GM12878 (cell line): ENCODE measurements around the gene SEC24D. TPM values are rescaled to one million over a fixed set of nuclear protein-coding genes. Genes with fewer than 3 reads are reported as not detected.

Experiments
- ATAC-seq: fragments of 200-7000 bp; cut with Tn5 transposase; 3 replicates; pipeline ENCODE4 v1.9.1; 2020; ENCODE audit warnings: mild to moderate bottlenecking, moderate library complexity
- BruUV-seq: library from RNA; stranded (reverse); fragments of 400-500 nt; replicated peaks from 2 replicates; lab custom pipeline; 2021; lab: Mats Ljungman, UMichigan
- CTCF ChIA-PET: fragments of 300-600 bp; sonication (Branson Sonifier 250); formaldehyde crosslinking; extraction: SDS; loops from one replicate; lab custom pipeline; 2021; ENCODE audit warnings: inconsistent platforms; lab: Yijun Ruan, JAX
- POLR2A ChIA-PET: fragments of 350-600 bp; formaldehyde crosslinking; extraction: SDS; loops from one replicate; lab custom pipeline; 2021; ENCODE audit warnings: inconsistent platforms; lab: Charles Lee
- RAD21 ChIA-PET: fragments of 300-600 bp; sonication (Branson Sonifier 250); formaldehyde crosslinking; loops from one replicate; lab custom pipeline; 2023; ENCODE audit warnings: antibody characterized with exemption; ENCODE audit not compliant: unreplicated experiment; lab: Charles Lee
- SMC1A ChIA-PET: fragments of 300-600 bp; sonication (Branson Sonifier 250); formaldehyde crosslinking; loops from one replicate; lab custom pipeline; 2023; ENCODE audit not compliant: unreplicated experiment, uncharacterized antibody; lab: Charles Lee
- DNase-seq: peaks from one replicate; pipeline ENCODE4 v3.0.0-alpha.2; 2011; ENCODE audit warnings: low read depth, low spot score
- FAIRE-seq: peaks from 3 replicates; lab custom pipeline; 2011; peaks lifted over from hg19 to GRCh38; lab: Jason Lieb, UNC
- H2AFZ ChIP-seq: 2 replicates; pipeline ENCODE4 v1.6.0; 2011; ENCODE audit warnings: low read depth, low read length, control low read depth; ENCODE audit not compliant: control insufficient read depth
- H3K27ac ChIP-seq: 2 replicates; pipeline ENCODE4 v1.5.1; 2011; ENCODE audit warnings: control low read depth; ENCODE audit not compliant: control insufficient read depth, insufficient read depth
- H3K27me3 ChIP-seq, 2 experiments: replicated peaks in 1 of 2; 2 replicates each; pipeline versions ENCODE4 v1.6.0 to v1.6.1; 2011; ENCODE audit warnings: low read length in 1 of 2; ENCODE audit not compliant: control insufficient read depth in 2 of 2, insufficient read depth in 2 of 2
- H3K36me3 ChIP-seq, 2 experiments: 2 replicates each; pipeline ENCODE4 v1.5.1; 2011; ENCODE audit warnings: low read length in 1 of 2; ENCODE audit not compliant: control insufficient read depth in 2 of 2, insufficient read depth in 2 of 2
- H3K4me1 ChIP-seq: 2 replicates; pipeline ENCODE4 v1.6.1; 2011; ENCODE audit warnings: mild to moderate bottlenecking, low read length, moderate library complexity, mixed read lengths; ENCODE audit not compliant: control insufficient read depth, insufficient read depth
- H3K4me2 ChIP-seq: 2 replicates; pipeline ENCODE4 v1.6.0; 2011; ENCODE audit warnings: control low read depth; ENCODE audit not compliant: control insufficient read depth, insufficient read depth
- H3K4me3 ChIP-seq: fragments of 200-600 bp; sonication (generic); 2 replicates; pipeline ENCODE4 v1.5.1; 2016
- H3K79me2 ChIP-seq: 2 replicates; pipeline ENCODE4 v1.6.0; 2011; ENCODE audit warnings: low read length; ENCODE audit not compliant: control insufficient read depth, insufficient read depth
- H3K9ac ChIP-seq: 2 replicates; pipeline ENCODE4 v1.8.0; 2011; ENCODE audit warnings: low read length, control low read depth, mixed read lengths; ENCODE audit not compliant: control insufficient read depth, insufficient read depth
- H3K9me3 ChIP-seq: replicated peaks from 3 replicates; pipeline ENCODE4 v1.5.1; 2011; ENCODE audit warnings: mild to moderate bottlenecking, low read length; ENCODE audit not compliant: control insufficient read depth, insufficient read depth
- H4K20me1 ChIP-seq: 2 replicates; pipeline ENCODE4 v1.6.0; 2011; ENCODE audit not compliant: control insufficient read depth, insufficient read depth
- BRCA1 ChIP-seq: IDR thresholded peaks from 2 replicates; pipeline ENCODE4 v1.6.1; 2011; ENCODE audit warnings: low read depth, low read length, improper control_type of control experiment
- CHD2 ChIP-seq: IDR thresholded peaks from 2 replicates; pipeline ENCODE4 v1.6.1; 2011; ENCODE audit warnings: low read depth, low read length, improper control_type of control experiment, borderline replicate concordance
- EZH2 ChIP-seq: IDR thresholded peaks from 2 replicates; pipeline ENCODE4 v1.6.1; 2012; ENCODE audit warnings: low read depth, mild to moderate bottlenecking, control low read depth, inconsistent platforms, low read length, borderline replicate concordance; ENCODE audit not compliant: control insufficient read depth
- GABPA ChIP-seq: IDR thresholded peaks from 2 replicates; pipeline ENCODE4 v1.6.1; 2014; ENCODE audit warnings: antibody characterized with exemption, low read depth, mild to moderate bottlenecking, inconsistent platforms
- GATAD2B ChIP-seq: fragments of 450-650 bp; conservative IDR thresholded peaks from 2 replicates; pipeline ENCODE4 v1.6.1; 2017; ENCODE audit warnings: low read depth, mild to moderate bottlenecking, moderate library complexity
- PAX8 ChIP-seq: fragments of 450-650 bp; IDR thresholded peaks from 2 replicates; pipeline ENCODE4 v1.6.1; 2017; ENCODE audit warnings: mild to moderate bottlenecking, moderate library complexity
- SIX5 ChIP-seq: IDR thresholded peaks from 2 replicates; pipeline ENCODE4 v1.6.1; 2011; ENCODE audit warnings: mild to moderate bottlenecking, low read depth, low read length, moderate library complexity; ENCODE audit not compliant: severe bottlenecking
- SMAD5 ChIP-seq: IDR thresholded peaks from 2 replicates; pipeline ENCODE4 v1.6.1; 2016; ENCODE audit warnings: antibody characterized with exemption, low read depth
- SRF ChIP-seq, 2 experiments: IDR thresholded peaks; 2 replicates each; pipeline ENCODE4 v1.6.1; 2011; ENCODE audit warnings: low read depth in 2 of 2, low read length in 2 of 2, mild to moderate bottlenecking in 1 of 2, moderate library complexity in 1 of 2
- TCF12 ChIP-seq: IDR thresholded peaks from 2 replicates; pipeline ENCODE4 v1.6.1; 2011; ENCODE audit warnings: low read depth, mild to moderate bottlenecking, low read length
- ZNF217 ChIP-seq: fragments of 450-650 bp; IDR thresholded peaks from 2 replicates; pipeline ENCODE4 v1.6.1; 2017; ENCODE audit warnings: antibody characterized with exemption, mild to moderate bottlenecking
- WGBS: methylation state at CpG from one replicate; pipeline ENCODE4 v1.1.6; 2016; ENCODE audit warnings: low lambda C conversion rate; ENCODE audit not compliant: insufficient replicate concordance, insufficient coverage; ENCODE audit errors: missing lambda C conversion rate; 5-methylcytosine and 5-hydroxymethylcytosine counted together
- in situ Hi-C: fragments of 300-500 bp; cut with MboI; formaldehyde crosslinking; loops from 9 replicates; pipeline ENCODE4 v1.14.3; 2018; ENCODE audit warnings: mixed read lengths
- intact Hi-C: fragments of 100-400 bp; cut with micrococcal nuclease; formaldehyde crosslinking; loops from one replicate; pipeline ENCODE4 v1.14.2; 2022; ENCODE audit not compliant: unreplicated experiment
- polyA plus RNA-seq, 11 experiments: library from polyadenylated mRNA; depleted of rRNA in 4 of 11; unstranded in 6 of 11; stranded (reverse) in 5 of 11; fragments of >200 nt; fragmentation: Nextera tagmentation in 4 of 11; fragmentation: Illumina TruSeq in 1 of 11; extraction: Ambion mirVana in 4 of 11; extraction: Trizol in 1 of 11; gene quantifications; 1 replicate in 1 of 11; 2 replicates in 10 of 11; pipeline versions ENCODE4 v1.2.1 to v1.2.3, GENCODE V29; 2011 to 2016; ENCODE audit warnings: inconsistent platforms in 2 of 11, missing spikeins in 2 of 11, low read depth in 1 of 11
- total RNA-seq, 4 experiments: library from RNA; depleted of rRNA in 3 of 4; stranded (reverse); fragments of >200 nt in 3 of 4; fragmentation: Illumina TruSeq in 1 of 4; extraction: Trizol in 1 of 4; gene quantifications; 2 replicates each; pipeline versions ENCODE4 v1.2.1 to v1.2.3, GENCODE V29; 2013 to 2021
- TF ChIP-seq, protein P1 (sequence below): IDR thresholded peaks from 2 replicates; pipeline ENCODE4 v1.6.1; 2012; ENCODE audit warnings: low read depth, low read length, improper control_type of control experiment
- TF ChIP-seq, protein P2 (sequence below): fragments of 450-650 bp; IDR thresholded peaks from 2 replicates; pipeline ENCODE4 v1.6.1; 2016; ENCODE audit warnings: mild to moderate bottlenecking
- TF ChIP-seq, protein P3 (sequence below): fragments of 450-650 bp; IDR thresholded peaks from 2 replicates; pipeline ENCODE4 v1.6.1; 2016; ENCODE audit warnings: mild to moderate bottlenecking

Gene SEC24D
- total and polyA plus RNA-seq, 10 of the 15 experiments (the other 5 are each of a cell fraction or from before 2014, with no cell fraction given), result 12.8 to 61.9 (median 25.6) TPM

DNA sequence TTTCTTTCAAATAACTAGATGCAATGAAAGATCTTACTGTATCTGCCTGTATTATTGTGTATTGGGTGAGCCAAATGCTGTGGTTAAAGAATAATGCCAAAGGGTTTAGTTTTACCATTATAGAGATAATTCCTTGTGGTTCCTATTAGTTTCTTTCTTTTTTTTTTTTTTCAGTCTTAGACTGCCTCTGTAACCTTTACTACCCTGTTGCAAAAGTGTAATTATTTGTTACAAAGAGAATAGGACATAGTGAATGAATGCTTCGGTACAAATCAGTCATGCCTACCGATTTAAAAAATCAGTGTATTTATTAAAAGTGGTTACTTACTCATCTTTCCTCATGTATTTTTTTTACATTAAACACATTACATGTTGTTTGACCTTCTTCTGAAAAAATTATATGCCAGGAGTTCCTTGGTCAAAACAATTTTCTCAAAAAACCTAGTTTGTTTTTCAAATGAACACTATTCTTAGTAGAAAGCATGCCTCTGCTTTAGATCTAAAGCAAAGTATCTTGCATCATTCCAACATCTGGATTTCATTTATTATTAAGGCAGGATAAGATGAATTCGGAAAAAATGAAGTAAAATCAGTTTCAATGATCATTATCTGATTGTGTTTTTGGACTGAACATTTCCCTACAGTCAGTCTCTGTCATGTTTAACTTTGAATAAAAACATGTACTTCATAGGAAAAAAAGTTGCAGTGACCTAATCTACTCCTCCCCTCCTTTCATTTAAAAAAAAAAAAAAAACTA lies 31.6 kb upstream of the SEC24D start:
- Histone ChIP-seq H3K4me3 (no peak overlapping the region), H3K79me2 (no peaks in the 10 kb centered on the region), H3K4me2 (no peak overlapping the region), H2AFZ (no peak overlapping the region), H3K36me3 (no peaks in the 10 kb centered on the region), H3K9ac (no peak overlapping the region), H3K9me3 (no peaks in the 10 kb centered on the region), H4K20me1 (no peaks in the 10 kb centered on the region), H3K27me3 (no peaks in the 10 kb centered on the region), H3K27ac (no peak overlapping the region), H3K4me1 (no peaks in the 10 kb centered on the region)
- DNase-seq (no peak), FAIRE-seq (peak; percentile 68), ATAC-seq (no peak)
- WGBS, result 78% methylated on average over 3 of the region's 3 CpGs
- BruUV-seq, result no TSS peak
- ChIA-PET CTCF (interaction anchor here (4.1 kb wide), 1 partner anchor 94 kb away, joined by 57 read pairs; no protein-coding TSS in a partner anchor), SMC1A (no interaction called here), RAD21 (no interaction called here), POLR2A (no interaction called here)
- intact Hi-C loops, result no loop called here
- in situ Hi-C loops, result no loop called here
- TF ChIP-seq BRCA1, result no peak

DNA sequence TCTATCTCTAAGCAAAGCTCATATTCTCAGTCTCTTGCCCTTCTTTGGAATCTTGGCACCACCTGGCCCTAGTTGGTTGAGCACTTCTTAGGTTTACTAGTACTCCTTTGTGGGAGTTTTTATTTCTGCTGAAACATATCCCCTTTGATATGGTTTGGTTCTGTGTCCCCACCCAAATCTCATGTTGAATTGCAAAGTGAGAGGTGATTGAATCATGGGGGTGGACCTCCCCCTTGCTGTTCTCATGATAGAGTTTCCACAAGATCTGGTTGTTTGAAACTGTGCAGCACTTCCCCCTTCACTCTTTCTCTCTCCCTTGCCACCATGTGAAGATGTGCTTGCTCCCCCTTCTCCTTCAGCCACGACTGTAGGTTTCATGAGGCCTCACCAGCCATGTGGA lies 30.5 kb upstream of the SEC24D start:
- RAD21 ChIA-PET, result no interaction called here
- SMC1A ChIA-PET, result interaction anchor here (1.8 kb wide), 1 partner anchor 16 kb away, joined by 4 read pairs; no protein-coding TSS in a partner anchor
- no peak for ATAC-seq
- no TSS peak for BruUV-seq
- POLR2A ChIA-PET, result no interaction called here
- no peak for FAIRE-seq
- Histone ChIP-seq H4K20me1 (no peaks in the 10 kb centered on the region), H3K27ac (no peak overlapping the region), H3K79me2 (no peaks in the 10 kb centered on the region), H3K9ac (no peak overlapping the region), H2AFZ (no peak overlapping the region), H3K4me3 (no peak overlapping the region), H3K9me3 (no peaks in the 10 kb centered on the region), H3K4me2 (no peak overlapping the region), H3K27me3 (no peaks in the 10 kb centered on the region), H3K36me3 (no peaks in the 10 kb centered on the region), H3K4me1 (no peaks in the 10 kb centered on the region)
- CTCF ChIA-PET, result interaction anchor here (0.8 to 4.1 kb wide), 4 partner anchors 13 to 111 kb away, joined by 3 to 57 read pairs (median 26); no protein-coding TSS in a partner anchor
- intact Hi-C loops (no loop called here), in situ Hi-C loops (no loop called here)
- 36% methylated on average over 1 of the region's 1 CpG for WGBS
- DNase-seq, result no peak
- TF ChIP-seq SMAD5, result no peak
- TF ChIP-seq, protein P1, sequence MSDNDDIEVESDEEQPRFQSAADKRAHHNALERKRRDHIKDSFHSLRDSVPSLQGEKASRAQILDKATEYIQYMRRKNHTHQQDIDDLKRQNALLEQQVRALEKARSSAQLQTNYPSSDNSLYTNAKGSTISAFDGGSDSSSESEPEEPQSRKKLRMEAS, result no peak
- TF ChIP-seq, protein P2, sequence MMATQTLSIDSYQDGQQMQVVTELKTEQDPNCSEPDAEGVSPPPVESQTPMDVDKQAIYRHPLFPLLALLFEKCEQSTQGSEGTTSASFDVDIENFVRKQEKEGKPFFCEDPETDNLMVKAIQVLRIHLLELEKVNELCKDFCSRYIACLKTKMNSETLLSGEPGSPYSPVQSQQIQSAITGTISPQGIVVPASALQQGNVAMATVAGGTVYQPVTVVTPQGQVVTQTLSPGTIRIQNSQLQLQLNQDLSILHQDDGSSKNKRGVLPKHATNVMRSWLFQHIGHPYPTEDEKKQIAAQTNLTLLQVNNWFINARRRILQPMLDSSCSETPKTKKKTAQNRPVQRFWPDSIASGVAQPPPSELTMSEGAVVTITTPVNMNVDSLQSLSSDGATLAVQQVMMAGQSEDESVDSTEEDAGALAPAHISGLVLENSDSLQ, result no peak
- TF ChIP-seq, protein P3, sequence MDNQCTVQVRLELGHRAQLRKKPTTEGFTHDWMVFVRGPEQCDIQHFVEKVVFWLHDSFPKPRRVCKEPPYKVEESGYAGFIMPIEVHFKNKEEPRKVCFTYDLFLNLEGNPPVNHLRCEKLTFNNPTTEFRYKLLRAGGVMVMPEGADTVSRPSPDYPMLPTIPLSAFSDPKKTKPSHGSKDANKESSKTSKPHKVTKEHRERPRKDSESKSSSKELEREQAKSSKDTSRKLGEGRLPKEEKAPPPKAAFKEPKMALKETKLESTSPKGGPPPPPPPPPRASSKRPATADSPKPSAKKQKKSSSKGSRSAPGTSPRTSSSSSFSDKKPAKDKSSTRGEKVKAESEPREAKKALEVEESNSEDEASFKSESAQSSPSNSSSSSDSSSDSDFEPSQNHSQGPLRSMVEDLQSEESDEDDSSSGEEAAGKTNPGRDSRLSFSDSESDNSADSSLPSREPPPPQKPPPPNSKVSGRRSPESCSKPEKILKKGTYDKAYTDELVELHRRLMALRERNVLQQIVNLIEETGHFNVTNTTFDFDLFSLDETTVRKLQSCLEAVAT, result no peak
- no peak for TF ChIP-seq SRF (IDR thresholded peaks at IDR 0.05; ENCODE audit: low read depth in 2 of 2, low read length in 2 of 2)
- no peak for TF ChIP-seq EZH2
- TF ChIP-seq SIX5, result no peak
- no peak for TF ChIP-seq GATAD2B
- TF ChIP-seq CHD2, result no peak
- TF ChIP-seq ZNF217, result no peak
- TF ChIP-seq GABPA, result no peak
- TF ChIP-seq TCF12, result no peak
- no peak for TF ChIP-seq PAX8
